DND-41 (cell line): ENCODE data around the gene MTA1.

ENCODE experiments used
- CTCF ChIP-seq: IDR thresholded peaks from 2 replicates; pipeline ENCODE4 v1.5.1; 2012; ENCODE audit warnings: borderline replicate concordance, low read length, moderate library complexity, mild to moderate bottlenecking; ENCODE audit not compliant: poor library complexity, severe bottlenecking; ENCODE audit errors: extremely low read depth
- EZH2 ChIP-seq: IDR thresholded peaks from 3 replicates; pipeline ENCODE4 v1.6.1; 2012; ENCODE audit warnings: borderline replicate concordance, low read depth, mild to moderate bottlenecking, moderate library complexity, low read length, inconsistent platforms; ENCODE audit not compliant: severe bottlenecking

GRCh38 chr14:105480199-105480746 is 60.6 kb downstream of the MTA1 start:
- TF ChIP-seq CTCF (no peak), EZH2 (no peak)
